Measurements from ENCODE around the gene TGFA.

TGFA gene

DNA sequence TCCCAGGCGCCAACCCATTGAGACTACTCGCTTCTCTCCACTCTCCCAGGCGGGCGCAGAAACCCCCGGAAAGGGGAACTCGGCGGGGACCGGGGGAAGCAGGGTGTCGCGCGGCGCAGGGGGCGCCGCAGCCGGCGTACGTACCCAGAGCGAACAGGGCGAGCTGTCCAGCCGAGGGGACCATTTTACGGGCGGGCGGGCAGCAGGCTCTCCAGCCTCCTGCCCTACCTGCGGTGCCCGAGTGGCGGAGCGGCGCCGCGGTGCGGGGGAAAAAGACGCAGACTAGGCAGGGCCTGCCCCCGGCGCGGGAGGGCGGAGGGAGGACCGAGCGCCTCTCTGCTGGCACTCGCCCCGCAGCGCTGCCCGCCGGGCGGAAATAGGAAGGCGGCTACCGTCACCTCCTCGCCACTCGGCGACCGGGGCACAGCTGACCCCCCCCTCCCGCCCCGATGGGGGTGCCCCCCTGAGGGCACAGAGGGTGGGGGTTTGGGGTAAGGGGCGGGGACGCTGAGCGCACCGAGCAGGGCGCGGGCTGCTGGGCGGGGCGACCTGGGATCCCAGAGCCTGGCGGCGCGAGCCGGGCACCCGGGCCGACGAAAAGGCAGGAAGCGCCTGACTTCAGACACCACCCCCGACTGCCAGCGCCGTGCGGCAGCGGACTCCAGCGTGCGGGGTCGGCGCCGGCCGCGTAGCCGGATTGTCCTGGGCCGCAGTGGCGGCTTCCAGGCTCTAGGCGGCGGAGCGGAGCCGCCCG lies at the start of gene TGFA:
Gene TGFA (minus strand): TSS at position 243 of the 754 bp plus-strand sequence. CDS start 59 bp downstream, at position 184.
- DNase-seq (ENCODE audit: low read depth) = peak; percentile 49

DNA sequence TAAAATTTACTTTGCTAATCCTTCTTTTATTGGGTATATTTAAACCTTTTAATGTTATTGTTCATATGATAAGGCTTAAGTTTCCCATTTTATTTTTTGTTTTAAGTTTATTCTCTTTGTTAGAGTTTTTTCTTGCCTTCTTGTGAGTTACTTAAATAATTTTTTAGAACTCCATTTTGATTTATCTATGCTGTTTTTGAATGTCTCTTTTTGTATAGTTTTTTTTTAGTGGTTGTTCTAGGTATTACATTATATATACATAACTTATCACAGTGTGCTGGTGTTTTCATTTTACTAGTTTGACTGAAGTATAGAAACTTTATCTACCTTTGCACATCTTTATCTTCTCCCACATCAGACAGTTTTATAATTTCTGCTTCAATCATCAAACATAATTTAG lies 49.4 kb upstream of the TGFA start:
- no peak for DNase-seq (ENCODE audit: low read depth)

DNA sequence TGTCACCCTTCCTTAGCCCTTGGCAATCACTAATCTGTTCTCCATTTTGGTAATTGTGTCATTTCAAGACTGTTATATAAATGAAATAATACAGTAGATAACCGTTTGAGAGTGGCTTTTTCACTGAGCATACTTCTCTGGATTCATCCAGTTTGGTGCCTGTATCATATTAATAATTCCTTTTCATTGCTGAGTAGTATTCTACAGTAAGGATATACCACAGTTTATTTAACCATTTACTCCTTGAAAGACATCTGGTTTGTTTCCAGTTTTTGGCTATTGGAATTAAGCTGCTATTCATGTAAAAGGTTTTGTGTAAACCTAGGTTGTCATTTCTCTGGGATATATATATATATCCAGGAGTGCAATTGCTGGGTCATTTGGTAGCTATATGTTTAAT lies 44.6 kb upstream of the TGFA start:
- DNase-seq (ENCODE audit: low read depth) = no peak

DNA sequence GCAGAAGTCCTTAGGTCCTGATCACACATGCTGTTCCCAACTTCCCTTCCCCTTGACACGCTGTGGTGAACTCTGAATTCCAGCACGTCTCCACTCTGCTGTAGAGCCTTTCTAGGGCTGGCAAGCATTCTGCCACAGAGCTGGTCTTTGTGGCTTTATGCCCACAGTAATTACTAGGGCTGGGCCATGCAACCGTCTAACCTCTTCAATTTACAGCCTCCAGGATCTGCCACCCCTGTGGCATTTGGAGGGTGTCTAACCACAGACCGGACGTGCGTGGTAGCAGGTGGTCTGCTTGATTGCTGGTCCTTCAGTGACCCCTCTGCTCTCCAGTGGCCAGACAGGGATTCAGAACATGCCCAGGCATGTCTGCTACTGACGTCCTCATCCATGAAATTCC lies 43.1 kb upstream of the TGFA start:
- no peak for DNase-seq (ENCODE audit: low read depth)

DNA sequence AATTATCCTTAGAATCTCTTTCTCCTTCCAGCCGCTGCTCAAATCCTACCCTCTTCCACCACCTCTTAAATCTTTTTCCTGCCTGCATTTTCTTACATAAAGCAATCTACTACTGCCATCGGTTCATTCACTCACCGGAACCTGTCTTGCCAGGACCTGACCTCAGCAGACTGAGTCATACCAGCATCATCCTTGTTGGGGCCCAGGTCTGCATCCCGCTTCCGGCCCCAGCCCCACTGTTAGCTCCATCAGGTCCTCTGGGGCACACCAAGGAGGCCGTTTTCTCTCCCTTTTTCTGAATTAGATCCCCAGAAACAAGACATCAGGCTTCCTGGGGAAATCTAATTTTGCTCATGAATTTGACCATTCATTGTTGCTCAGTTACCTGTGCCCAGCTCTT lies 42.7 kb upstream of the TGFA start:
- DNase-seq (ENCODE audit: low read depth) = no peak

DNA sequence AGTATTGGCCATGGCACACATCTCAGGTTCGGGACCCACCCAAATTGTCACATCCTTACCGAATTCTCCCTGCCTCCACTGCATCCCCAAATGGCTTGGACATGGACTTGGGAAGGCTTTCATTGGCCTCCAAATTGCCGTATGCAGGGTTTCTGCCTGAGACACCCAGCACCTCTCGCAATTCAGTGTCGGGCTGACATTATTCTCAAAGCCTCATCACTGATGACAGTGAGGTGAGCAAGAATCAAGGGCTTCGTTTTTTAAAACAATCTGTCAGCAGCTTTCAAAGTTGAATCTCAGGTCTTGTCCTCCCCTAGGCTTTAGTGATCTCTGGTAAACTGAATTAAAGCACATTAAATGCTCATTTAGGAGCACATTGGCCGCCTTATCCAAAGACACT lies 29.5 kb upstream of the TGFA start:
- no peak for DNase-seq (ENCODE audit: low read depth)

DNA sequence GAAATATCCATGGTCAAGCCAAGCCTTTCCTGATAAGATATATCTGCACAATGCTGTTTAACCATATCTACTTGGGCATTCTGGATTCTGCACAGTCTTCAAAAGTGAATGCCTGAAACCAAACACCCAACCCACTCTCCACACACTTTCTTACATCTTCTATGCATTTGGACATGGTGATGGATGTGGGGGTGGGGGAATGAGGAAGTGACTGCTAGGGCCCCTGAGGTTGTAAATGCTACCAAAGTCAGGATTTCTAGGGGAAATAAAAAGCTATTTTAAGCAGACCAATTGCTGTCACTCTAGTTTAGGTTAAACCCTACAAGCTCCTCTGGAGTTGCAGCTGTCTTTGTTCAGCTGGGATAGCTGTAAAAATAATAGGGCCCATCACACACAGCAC lies 26.7 kb upstream of the TGFA start:
- DNase-seq (ENCODE audit: low read depth) = no peak

DNA sequence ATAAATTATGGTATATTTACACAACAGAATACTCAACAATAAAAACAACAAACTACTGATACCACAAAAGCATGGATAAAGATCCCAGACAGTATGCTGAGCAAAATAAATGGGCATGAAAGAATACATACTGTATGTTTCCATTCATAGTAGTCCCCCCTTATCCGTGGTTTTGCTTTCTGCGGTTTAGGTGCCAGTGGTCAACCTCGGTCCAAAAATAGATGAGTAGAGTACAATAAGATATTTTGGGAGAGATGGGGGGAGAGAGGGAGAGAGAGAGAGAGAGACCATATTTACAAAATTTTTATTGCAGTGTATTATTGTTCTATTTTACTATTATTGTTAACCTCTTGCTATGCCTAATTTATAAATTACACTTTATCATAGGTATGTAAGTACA lies 21.0 kb upstream of the TGFA start:
- no peak for DNase-seq (ENCODE audit: low read depth)

DNA sequence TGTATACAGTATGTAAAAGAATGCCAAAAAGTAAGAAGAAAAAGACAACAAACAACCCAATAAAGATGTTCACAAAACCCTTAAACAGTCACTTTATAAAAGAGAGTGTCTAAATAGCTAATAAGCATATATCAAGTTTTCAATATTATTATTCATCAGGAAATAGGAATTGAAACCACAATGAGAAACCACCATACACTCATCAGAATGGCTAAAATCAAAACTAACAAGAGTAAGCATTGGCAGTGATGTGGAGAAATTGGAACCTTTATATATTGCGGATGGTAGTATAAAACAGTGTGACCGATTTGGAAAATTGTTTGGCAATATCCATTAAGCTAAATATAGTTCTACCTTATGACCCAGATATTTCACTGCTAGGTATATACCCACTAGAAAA lies 20.5 kb upstream of the TGFA start:
- no peak for DNase-seq (ENCODE audit: low read depth)

DNA sequence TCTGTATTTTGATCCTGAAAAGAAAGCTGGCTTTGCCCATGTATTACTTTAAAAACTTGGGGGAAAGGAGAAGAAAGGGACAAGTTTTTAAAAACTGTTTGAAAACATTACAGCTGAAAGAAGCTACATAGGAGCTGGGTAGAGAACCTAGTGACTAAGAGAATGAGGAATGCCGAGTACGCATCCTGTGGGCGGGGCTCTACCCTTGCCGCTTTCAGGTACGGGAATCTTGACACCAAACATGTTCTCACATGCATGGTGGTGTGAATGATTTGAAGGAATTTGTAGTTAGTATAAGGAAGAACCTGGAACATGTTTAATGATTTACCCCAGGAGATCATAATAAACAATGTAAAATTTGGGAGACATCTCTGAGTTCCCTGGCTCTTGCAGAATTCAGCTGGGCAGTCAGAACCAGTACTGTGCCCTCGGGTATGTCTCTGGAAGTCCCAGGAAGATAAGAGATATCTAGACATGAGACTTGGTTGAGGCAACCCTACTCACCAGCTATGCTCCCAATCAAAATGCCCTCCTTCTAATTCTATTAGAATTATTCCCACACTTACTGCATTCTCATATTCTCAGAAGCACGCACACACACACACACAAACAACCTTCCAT lies 16.5 kb upstream of the TGFA start:
- DNase-seq (ENCODE audit: low read depth) = no peak

DNA sequence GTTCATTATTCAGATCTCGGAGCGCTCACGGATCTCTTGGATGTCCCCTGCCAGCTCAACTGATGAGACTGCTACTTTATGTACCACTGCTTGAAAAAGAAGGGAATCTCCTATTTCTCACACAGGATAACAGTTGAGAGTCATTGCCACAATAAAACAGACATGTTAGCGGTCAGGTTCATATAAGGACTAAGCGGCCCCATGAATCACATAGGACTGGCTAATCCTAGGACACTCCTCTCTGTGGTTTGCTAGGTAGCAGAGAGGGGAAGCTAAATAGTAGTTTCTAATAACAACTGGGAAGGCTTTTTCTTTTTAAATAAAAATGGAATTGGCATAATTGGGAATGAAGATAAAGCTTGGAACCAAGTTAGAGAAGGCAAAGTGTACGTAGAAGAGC lies 15.9 kb upstream of the TGFA start:
- no peak for DNase-seq (ENCODE audit: low read depth)

DNA sequence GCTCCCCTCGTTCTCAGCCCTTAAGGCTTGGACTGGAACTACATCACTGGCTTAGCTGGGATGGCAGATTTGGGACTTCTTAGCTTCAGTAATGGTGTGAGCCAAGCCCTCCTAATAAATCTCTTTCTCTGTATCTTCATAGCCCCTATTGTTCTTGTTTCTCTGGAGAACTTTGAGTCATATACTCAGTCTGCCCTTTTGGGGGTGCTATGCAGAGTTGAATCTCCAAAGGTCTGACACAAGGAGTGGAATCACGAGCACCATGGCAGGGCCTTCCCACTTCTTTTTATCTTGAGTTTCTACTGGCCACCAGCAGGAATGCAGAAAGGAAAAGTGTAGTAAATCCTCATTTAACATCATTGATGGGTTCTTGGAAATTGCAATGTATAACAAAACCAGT lies 13.3 kb upstream of the TGFA start:
- no peak for DNase-seq (ENCODE audit: low read depth)

DNA sequence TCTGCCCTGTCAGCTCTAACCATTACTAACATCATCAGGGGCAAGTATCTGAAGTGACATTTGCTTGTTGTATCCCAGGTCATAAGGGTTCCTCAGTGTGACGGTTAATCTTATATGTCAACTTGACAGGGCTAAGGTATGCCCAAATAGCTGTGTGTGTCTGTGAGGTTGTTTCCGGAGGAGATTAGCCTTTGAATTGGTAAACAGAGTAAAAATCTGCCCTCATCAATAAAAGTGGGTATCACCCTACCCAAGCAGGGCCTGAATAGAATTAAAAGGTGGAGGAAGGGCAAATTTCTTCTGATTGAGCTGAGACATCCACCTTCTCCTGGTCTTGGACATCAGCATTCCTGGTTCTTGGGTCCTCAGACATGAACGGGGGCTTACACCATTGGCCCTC lies 12.8 kb upstream of the TGFA start:
- no peak for DNase-seq (ENCODE audit: low read depth)

DNA sequence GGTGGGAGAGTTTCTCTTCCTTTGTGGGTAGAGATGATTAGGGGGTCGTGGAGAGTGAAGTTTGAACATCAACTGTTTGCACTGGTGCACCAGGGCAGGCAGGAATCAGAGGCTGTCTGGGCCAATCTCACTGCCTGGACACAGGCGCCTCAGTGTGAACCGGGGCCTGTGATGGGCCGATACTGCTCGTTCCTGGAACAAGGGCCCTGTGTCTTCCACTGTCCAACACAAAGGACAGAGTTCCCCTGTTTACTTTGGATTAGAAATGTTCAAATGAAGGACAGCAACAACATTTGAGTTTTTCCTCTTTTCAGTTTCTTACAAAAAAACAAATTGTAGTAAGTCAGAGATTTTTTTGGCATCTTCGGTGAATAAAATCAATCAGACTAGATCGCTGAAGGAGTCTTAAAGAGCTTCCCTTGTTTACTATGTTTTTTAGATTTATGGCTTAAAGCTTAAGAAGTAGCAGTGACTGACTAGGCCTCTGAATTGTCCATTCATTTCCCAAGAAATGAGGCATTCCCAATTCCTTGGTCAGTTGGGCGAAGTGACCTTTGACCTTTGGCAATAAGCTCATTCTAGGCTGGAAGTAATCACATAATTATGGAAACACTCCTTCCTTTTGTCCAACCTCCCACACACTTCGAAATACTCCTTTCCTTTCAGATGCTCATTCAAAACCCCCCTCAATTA lies 11.6 kb upstream of the TGFA start:
- no peak for DNase-seq (ENCODE audit: low read depth)

DNA sequence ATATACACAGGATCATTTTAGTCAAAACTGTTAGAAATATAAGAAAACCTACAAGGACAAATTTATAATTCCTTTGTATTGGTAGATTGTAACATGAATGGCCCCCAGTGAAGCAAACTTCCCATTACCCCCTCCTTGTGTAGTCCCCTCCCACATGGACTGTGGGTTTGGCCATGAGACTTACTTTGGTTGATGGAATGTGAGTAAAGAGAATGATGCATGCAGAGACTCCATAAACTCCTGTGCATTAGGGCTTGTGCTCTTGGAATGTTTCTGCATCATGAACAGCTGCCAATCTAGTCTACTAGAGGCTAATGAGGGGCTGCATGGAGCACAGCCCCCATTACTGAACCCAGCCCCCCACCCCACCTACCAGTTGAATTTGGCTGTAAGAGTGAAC lies 8.3 kb upstream of the TGFA start:
- no peak for DNase-seq (ENCODE audit: low read depth)

DNA sequence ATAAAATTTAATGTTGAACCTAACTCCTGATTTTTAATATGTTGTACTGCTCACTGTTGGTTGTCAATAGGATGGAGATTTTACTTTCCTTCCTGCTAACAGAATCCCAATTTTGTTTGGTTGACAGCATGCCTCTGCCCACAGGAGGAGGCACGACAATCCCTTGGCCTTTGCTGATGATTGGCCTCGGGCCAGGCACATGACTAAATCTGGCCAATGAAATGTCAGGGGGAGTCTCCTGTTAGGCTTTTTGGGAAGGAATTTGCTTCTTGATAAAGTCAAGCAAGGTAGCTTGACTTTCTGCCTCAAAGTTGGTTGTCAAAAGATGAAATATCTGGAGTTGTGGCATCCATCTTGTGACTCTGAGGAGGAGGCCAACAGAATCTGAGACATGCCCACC lies 6.8 kb upstream of the TGFA start:
- DNase-seq (ENCODE audit: low read depth) = no peak

DNA sequence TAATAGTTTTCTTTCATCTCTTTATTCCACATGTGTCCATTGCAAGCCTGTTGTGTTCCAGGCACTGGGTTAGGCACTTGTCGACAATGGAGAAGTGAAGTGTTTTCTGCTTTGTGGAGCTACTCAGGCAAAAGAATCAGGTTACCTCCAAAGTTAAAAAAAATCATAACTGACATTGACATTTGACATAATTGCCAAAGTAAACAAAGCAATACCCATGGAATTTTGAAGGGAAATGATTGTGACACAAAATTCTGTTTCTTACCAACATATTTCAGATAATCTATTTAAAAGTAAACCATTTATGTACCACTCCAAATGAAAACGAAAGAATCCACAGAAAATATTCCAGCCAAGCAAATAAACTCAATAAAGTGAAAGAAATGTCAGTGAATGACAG lies 6.4 kb upstream of the TGFA start:
- DNase-seq (ENCODE audit: low read depth) = no peak

DNA sequence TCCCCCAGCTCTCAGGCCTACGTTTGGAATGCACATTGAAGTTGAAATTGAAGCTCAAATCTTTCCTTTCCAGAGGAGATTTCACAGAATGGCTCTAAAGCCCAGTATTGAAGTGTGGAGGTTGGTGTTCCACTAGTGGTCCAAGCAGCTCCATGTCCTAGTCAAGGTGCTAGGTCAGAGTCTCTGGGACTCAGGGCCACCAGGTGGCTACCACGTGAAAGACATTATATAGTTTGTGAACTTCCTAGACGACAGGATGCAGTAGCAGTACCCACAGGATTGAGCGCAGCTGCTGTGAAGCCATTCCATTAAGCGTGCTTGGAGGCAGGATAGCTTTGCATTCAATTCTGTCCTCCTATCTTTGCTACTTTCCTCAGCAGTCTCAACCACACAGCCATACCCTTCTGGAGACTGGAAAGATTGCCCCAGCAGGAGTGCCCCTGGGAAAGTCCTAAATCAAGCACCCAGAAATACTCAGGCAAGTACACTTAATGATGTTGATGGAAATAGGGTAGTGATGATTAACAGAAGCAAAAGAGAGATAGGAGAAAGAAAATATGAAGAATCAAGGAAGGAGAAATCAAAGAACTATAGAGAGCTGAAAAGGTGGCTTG lies 4.7 kb upstream of the TGFA start:
- DNase-seq (ENCODE audit: low read depth) = no peak

DNA sequence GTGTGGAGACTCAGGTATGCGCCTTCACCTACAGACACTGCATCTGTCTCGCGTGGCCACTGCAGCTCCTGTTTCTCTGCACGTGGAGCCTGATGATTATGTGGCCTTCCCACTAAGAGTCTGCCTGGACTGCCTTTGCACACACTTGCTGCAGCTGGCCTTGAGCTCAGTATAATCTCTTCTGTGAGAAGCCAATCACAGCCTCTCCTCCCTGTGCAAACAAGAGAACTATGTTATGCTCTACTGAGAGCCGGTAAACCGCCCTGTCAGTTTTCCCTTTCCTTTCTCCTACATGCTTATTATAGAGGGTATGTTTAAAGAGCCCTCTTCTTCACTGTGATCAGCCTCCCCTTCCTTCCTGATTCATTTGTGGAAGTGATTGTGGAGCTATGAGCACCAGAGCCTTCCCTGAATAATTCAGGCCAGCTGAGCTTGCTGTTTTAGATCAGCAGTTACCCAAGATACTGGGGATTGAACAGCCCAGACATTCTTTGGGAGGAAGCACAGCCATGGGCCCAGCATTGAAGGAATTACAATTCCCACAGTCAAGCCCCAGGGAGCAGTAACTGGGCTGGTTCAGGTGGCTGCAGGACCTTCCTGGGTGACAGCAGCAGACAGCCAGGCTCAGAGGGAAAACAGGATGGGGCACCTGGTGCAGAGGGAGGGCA lies 3.7 kb upstream of the TGFA start:
- DNase-seq (ENCODE audit: low read depth) = no peak

DNA sequence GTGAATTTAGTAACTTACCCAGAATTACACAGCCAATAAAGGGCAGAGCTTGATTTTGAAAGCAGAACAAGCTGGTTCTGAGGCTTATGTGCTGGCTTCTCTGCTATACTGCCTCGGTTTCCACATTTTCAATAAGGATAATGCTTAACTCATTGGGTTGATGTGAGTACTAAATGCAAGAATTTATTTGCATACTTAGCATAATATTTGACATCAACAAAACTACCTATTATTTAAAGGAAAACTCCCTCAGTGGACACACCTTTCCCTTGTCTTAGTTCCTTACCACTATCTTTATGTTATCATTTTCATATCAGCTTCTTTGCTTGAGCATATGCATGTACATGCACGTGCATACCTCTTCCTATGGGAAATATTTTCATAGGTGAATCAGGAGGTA lies 3.0 kb upstream of the TGFA start:
- DNase-seq (ENCODE audit: low read depth) = no peak

DNA sequence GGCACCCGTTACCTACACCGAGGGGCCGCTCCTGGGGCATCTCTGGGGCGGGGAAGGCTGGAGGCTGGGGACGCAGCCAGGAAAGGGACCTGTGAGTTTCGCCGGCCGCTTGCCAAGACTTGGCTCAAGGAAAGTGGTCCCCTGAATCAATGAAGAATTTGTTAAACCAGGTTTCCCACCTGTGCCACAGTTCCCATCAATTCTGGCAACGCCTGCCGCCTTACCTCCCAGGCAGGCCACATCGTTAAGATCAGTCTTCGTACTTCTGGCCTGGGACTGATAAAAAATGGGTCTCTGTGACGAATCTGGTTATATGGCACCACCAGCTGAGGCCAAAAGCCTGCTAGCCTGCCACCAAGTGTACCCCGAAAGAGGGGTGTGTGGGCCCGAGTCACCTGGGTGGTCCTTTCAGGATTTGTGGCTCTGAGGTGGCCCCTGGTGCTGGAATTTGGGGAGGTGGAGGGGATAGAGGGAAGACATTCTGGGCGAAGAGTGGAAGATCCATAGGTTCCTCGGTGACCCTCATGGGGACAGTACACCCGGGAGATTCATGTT lies 789 bp upstream of the TGFA start:
- no peak for DNase-seq (ENCODE audit: low read depth)

DNA sequence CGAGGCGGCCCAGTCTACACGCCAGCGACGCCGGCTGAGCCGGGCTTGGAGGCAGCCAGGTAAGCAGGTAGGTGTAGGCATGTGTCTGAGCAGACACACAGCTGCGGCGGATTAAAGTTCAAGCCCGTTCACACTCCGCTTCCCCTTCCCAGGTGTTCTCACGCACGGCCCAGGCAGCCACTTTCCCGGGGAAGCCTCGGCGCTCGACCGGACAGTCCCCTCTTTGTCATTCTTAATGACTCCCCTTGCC lies 367 bp downstream of the TGFA start:
- no peak for DNase-seq (ENCODE audit: low read depth)

Measured in activated T-cell treated with anti-CD3 and anti-CD28 coated beads for 24 hours (primary cell).